Fibroblast of upper back skin (primary cell): ENCODE results near the gene NAP1L4.
A peak's percentile ranks its signal among the peaks of the same experiment; 100 is the strongest.

ENCODE experiments used
- DNase-seq: peaks from one replicate; pipeline ENCODE4 v3.0.0-alpha.2; 2013

NAP1L4 gene, protein sequence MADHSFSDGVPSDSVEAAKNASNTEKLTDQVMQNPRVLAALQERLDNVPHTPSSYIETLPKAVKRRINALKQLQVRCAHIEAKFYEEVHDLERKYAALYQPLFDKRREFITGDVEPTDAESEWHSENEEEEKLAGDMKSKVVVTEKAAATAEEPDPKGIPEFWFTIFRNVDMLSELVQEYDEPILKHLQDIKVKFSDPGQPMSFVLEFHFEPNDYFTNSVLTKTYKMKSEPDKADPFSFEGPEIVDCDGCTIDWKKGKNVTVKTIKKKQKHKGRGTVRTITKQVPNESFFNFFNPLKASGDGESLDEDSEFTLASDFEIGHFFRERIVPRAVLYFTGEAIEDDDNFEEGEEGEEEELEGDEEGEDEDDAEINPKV

GRCh38 chr11:2992234-2992996, at the start of gene NAP1L4:
TSS of gene NAP1L4 (minus strand) at chr11:2992329. CDS start at chr11:2979220, 13,109 bp downstream.
- peak; percentile 95 for DNase-seq

- no peak for DNase-seq
Observed at GRCh38 chr11:3040881-3041280, 48.8 kb upstream of the NAP1L4 start.

DNA sequence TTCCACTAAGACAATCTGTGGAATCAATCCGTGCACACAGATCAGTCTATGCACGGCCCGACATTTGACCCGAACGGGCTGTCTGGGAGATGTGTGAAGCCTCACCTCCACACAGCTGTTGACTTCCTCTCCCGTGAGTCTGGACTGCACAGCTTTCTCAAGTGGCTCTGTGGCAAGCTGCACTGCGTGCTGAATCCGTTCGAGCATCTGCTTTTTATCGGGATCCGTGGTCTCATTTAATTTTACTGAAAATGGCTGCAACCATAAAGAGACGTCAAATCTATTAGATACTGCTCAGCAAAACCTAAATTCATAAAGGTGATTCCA, 45.8 kb upstream of the NAP1L4 start:
- DNase-seq, result no peak

- peak; percentile 65 for DNase-seq
Observed at GRCh38 chr11:3037040-3037944, 45.2 kb upstream of the NAP1L4 start.

- no peak for DNase-seq
Observed at GRCh38 chr11:3036419-3036818, 44.3 kb upstream of the NAP1L4 start.

DNA sequence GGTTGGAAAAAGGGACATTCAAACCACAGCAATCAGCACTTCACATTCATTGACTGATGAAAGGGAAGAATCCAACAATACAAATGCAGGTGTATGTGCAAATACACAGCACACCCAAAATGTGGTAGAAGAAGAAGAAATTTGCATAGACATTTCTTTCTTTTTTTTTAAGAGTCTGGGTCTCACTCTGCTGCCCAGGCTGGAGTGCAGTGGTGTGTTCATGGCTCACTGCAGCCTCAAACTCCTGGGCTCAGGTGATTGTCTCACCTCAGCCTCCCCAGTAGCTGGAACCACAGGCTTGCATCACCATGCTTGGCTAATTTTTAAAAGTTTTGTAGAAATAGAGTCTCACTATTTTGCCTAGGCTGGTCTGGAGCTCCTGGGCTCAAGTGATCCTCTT, 43.2 kb upstream of the NAP1L4 start:
- no peak for DNase-seq

DNA sequence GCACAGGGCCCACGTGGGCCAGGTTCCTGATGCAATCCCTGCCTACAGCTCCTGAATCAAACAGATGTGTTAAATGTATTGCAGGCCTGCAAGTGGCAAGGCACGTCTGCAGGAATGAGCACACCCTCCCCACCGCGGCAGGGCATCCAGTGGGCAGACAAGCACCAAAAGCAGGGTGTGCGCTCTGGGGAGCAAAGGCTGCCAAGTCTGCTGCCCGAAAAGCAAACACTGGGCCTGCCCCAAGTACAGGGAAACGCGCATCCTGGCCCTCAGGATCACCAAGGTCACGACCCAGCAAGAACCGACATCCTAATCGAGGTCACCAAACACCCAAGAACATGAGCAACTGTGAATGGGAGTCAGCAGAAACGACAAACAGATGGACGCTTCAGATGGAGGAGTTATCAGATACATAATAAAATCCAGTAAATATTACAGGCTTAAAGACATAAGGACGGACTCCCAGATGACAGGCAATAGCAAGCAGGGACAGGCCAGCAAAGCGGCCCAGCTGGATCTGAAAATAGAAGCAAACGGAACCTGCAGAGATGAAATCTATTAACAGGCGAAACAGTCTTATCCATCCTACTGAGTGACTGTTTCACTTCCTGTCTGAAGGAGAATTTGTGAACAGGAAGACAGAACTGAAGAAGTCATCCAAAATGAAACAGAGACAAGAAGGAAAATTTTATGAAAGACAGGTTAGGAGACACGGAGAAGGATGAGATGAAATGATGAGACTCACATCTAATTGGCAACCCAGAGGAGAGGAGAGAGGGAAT, 38.4 kb upstream of the NAP1L4 start:
- no peak for DNase-seq

DNA sequence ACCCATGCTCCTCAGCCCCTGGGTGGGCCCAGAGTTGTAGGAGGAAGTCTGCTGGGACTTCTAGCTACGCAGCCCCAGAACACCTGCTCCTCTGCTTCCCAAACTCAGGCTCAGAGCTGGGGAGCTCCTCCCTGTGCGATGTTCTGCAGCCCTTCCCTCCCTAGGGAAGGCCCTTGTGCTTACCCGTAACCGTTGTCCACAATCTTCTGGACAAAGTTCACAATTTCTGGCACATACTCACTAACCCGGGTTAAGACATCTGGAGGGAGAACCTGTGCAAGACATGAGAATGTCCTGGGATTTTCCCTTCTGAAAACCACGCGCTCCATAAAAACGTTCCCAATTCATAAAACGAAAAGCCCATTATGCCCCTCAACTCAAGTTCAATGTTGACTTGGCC, 36.7 kb upstream of the NAP1L4 start:
- DNase-seq, result no peak

DNA sequence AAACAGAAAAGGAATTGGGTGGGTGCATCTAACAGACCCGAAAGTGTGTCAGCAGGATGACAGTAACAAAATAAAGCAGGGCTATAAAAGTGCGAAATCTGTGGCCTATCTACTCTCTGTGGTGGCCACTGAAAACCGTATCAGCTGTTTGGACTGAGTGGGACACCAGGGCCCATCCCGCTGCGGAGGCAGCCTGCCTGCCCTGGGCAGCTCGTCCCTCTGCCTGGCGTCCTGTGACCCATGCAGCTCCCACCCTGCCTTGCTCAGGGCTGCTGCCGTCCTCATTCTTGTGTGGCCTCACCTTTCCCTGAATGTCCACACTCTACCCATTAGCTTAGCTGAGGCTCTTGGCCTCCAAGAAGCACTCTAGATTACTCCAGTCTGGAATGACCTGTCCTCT, 34.7 kb upstream of the NAP1L4 start:
- no peak for DNase-seq

- DNase-seq, result peak; percentile 73
Observed at GRCh38 chr11:3022982-3023381, 30.9 kb upstream of the NAP1L4 start.

DNA sequence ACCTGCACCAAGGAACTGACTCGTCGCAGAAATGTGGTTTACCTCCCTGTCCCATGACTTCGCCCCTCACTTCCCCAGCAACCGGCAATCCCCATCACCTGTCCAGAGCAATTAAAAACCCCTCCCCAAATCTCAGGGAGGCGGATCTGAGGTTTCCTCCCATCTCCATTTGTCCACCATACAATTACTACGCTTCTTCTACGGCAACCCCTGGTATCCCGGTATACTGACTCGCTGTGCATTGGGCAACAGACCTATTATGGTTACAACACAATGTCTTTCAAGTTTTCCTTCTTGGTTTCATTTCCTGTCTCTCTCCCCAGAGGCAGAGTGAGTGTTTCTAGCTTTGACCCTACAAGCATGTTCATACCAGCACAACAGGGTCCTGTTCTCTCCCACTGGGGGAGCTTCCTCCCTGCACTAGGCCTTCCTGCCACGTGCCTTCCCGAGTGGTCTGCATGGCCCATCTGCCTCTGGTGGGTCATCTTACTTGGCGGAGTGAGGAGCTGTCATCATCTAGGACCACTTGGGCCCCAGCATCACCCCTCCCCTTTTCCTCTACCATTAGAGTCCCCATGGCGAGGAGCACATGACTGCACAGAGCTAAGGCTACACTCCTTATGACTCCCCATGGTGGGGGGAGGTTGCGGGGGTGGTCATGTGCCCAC, 30.3 kb upstream of the NAP1L4 start:
- DNase-seq, result peak; percentile 80

GRCh38 chr11:3021125-3021524, 29.0 kb upstream of the NAP1L4 start:
- no peak for DNase-seq

GRCh38 chr11:3020011-3020410, 27.9 kb upstream of the NAP1L4 start:
- no peak for DNase-seq

- no peak for DNase-seq
Observed at GRCh38 chr11:3018596-3018995, 26.5 kb upstream of the NAP1L4 start.

GRCh38 chr11:3016861-3017260, 24.7 kb upstream of the NAP1L4 start:
- DNase-seq, result no peak

DNA sequence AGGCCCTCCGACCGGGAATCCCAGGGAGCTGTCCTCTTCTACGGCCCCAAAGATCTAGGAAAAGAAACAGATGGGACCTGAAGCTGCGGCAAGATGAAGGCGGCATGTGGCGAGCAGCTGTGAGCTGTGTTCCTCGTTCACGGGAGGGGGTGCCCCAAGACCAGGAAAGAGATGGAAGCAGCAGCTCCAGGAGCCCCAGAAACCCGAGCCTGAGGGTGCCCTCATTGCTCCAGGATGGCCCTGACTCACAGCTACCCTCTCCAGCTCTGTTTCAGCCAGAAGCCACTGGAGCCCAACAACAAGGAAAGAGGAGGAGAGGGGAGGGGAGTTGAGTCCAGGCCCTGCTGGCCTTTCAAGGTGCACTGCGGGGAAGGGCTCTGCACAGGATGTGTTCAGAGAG, 23.7 kb upstream of the NAP1L4 start:
- peak; percentile 17 for DNase-seq

DNA sequence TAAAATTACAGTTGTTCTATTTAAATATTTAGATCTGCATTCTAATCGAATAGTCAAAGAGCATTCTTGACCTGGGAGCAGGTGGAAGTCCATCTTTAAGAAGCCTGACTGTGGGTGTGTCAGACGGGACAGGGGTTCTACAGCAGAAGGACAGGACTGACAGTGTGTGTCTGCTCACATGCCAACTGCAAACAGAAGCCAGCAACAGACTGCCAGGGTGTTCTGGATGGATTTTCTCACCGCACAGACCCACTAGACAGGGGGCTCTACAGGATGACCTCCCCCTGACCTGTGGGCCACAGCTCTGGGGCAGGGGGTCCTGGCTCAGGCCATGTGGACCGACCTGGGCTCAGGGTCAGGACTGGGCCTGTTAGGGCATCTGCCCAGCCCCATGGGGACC, 22.8 kb upstream of the NAP1L4 start:
- DNase-seq, result no peak

DNA sequence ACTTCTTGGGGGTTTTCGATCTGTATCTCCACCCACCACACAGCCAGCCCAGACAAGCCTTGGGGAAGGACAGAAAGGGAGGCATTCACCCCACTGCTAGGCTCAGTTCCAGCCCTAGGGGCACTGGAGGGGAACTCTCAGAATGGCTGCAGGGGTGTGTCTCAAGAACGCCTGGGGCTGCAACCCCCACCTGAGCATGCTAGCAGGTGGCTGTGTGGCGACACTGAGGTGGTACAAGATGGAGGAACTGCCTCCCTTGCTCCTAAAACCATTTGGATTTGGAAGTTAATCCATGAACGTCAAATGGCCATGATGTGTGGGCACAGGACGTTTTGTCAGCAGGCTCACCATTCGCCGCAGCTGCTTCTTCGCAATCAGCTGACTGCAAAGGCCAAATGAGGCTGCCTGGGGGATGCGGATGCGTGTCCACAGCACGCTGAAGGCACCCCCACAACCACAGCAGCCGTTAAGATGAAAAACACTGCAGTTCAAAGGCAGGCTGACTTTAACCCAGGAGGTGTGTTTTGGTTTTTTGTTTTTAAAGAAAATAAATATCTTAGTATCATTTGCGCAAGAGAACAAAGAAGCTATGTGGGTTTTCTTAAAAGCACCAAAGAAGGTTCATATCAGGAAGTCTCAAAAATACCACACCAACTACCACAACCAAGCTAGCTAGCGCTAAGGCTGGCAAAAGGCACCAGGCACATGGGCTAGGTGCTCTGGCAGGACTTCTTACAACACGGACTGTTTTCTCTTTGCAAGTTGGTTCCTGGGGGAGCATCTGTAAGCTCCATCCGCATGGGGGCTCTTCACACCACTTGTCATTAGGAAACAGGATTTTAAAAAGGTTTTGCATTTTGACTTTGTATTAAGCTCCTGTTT, 22.2 kb upstream of the NAP1L4 start:
- DNase-seq, result no peak

DNA sequence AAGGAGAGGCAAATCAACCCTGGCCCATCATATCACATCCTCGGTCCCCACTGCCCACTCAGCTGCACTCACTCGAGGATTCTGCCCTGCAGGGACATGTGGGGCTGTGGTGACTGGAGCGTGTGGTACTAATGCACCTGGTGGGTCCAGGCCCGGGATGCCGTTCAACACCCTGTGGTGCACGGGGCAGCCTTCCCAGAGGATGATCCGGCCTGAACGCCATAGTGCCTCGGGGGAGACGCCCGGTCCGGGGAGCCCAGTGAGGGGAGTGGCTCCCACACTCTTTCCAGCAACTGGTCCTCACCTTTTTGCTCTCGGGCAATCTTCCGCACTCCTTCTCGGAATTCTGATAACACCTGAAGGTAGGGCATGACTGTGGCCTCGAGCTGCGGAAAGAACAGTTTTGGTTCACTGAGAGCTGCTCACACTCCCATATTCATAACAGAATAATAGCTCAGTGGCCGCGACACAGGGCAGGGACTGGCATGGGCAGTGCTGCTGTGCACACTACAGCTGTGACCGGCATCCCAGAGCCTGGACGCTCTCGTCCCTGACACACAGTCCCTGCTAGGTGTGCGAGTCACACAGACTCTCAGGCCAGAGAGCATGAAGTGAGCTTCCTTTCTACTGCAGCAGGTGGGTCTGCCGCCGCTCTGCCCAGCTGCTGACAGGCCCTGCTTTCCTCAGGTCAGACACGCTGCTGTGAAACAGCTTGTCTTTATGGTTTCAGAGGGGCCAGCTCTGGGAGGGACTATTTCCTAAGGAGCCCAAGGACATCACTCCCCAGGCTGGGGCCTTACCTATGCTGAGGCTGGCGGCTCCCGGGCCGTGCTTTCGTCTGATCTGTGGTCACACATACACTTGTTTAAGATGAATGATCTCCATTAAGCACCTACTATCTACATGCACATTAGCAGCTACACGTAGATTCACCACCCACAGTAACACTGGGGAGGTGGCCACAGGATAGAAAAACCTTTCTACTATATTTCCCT, 20.1 kb upstream of the NAP1L4 start:
- DNase-seq, result no peak
